ENCODE results near the gene TSHZ2.

Gene TSHZ2

GRCh38 chr20:53055367-53056067 lies 83.4 kb downstream of the TSHZ2 start:
- no peak for DNase-seq

GRCh38 chr20:53057579-53057978 lies 85.4 kb downstream of the TSHZ2 start:
- no peak for DNase-seq

- no peak for DNase-seq
Measured at GRCh38 chr20:53059848-53060247, 87.7 kb downstream of the TSHZ2 start.

- no peak for DNase-seq
Measured at GRCh38 chr20:53061192-53062108, 89.3 kb downstream of the TSHZ2 start.

GRCh38 chr20:53064935-53065334 lies 92.8 kb downstream of the TSHZ2 start:
- no peak for DNase-seq

GRCh38 chr20:53068241-53068640 lies 96.1 kb downstream of the TSHZ2 start:
- DNase-seq: no peak

GRCh38 chr20:53069132-53069531 lies 97.0 kb downstream of the TSHZ2 start:
- DNase-seq: no peak

- no peak for DNase-seq
Measured at GRCh38 chr20:53070224-53070623, 98.1 kb downstream of the TSHZ2 start.

GRCh38 chr20:53070706-53071392 lies 98.7 kb downstream of the TSHZ2 start:
- no peak for DNase-seq

GRCh38 chr20:53071833-53072232 lies 99.7 kb downstream of the TSHZ2 start:
- DNase-seq: no peak

- no peak for DNase-seq
Measured at GRCh38 chr20:53072923-53073579, 100.9 kb downstream of the TSHZ2 start.

GRCh38 chr20:53073636-53074415 lies 101.7 kb downstream of the TSHZ2 start:
- no peak for DNase-seq

- DNase-seq: no peak
Measured at GRCh38 chr20:53074811-53075314, 102.7 kb downstream of the TSHZ2 start.

- no peak for DNase-seq
Measured at GRCh38 chr20:53076668-53077067, 104.5 kb downstream of the TSHZ2 start.

- DNase-seq: no peak
Measured at GRCh38 chr20:53077373-53078205, 105.4 kb downstream of the TSHZ2 start.

GRCh38 chr20:53078761-53079160 lies 106.6 kb downstream of the TSHZ2 start:
- no peak for DNase-seq

- no peak for DNase-seq
Measured at GRCh38 chr20:53079261-53079691, 107.1 kb downstream of the TSHZ2 start.

GRCh38 chr20:53079828-53080686 lies 107.9 kb downstream of the TSHZ2 start:
- no peak for DNase-seq

GRCh38 chr20:53080687-53080962 lies 108.5 kb downstream of the TSHZ2 start:
- DNase-seq: no peak

All from anterior cingulate cortex (tissue), 58 donors.